ENCODE measurements around the gene NXPH2. TPM values are rescaled to one million over a fixed set of nuclear protein-coding genes. Genes with fewer than 3 reads are reported as not detected.

Gene NXPH2
- total RNA-seq, 1 experiment from 2014 or later = 0.94 TPM

- TF ChIP-seq, protein P1, sequence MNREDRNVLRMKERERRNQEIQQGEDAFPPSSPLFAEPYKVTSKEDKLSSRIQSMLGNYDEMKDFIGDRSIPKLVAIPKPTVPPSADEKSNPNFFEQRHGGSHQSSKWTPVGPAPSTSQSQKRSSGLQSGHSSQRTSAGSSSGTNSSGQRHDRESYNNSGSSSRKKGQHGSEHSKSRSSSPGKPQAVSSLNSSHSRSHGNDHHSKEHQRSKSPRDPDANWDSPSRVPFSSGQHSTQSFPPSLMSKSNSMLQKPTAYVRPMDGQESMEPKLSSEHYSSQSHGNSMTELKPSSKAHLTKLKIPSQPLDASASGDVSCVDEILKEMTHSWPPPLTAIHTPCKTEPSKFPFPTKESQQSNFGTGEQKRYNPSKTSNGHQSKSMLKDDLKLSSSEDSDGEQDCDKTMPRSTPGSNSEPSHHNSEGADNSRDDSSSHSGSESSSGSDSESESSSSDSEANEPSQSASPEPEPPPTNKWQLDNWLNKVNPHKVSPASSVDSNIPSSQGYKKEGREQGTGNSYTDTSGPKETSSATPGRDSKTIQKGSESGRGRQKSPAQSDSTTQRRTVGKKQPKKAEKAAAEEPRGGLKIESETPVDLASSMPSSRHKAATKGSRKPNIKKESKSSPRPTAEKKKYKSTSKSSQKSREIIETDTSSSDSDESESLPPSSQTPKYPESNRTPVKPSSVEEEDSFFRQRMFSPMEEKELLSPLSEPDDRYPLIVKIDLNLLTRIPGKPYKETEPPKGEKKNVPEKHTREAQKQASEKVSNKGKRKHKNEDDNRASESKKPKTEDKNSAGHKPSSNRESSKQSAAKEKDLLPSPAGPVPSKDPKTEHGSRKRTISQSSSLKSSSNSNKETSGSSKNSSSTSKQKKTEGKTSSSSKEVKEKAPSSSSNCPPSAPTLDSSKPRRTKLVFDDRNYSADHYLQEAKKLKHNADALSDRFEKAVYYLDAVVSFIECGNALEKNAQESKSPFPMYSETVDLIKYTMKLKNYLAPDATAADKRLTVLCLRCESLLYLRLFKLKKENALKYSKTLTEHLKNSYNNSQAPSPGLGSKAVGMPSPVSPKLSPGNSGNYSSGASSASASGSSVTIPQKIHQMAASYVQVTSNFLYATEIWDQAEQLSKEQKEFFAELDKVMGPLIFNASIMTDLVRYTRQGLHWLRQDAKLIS (CRISPR knock-in tag; IDR thresholded peaks at IDR 0.05; ENCODE audit: borderline replicate concordance) = no peak
- TF ChIP-seq, protein P2, sequence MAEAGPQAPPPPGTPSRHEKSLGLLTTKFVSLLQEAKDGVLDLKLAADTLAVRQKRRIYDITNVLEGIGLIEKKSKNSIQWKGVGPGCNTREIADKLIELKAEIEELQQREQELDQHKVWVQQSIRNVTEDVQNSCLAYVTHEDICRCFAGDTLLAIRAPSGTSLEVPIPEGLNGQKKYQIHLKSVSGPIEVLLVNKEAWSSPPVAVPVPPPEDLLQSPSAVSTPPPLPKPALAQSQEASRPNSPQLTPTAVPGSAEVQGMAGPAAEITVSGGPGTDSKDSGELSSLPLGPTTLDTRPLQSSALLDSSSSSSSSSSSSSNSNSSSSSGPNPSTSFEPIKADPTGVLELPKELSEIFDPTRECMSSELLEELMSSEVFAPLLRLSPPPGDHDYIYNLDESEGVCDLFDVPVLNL (CRISPR knock-in tag; IDR thresholded peaks at IDR 0.05; ENCODE audit: borderline replicate concordance, low read depth) = no peak
- no peak for TF ChIP-seq RELA (CRISPR knock-in tag; IDR thresholded peaks at IDR 0.05; ENCODE audit: borderline replicate concordance)
- TF ChIP-seq NFE2L1 (CRISPR knock-in tag; IDR thresholded peaks at IDR 0.05) = no peak
- no peak for TF ChIP-seq FOXJ3 (CRISPR knock-in tag; IDR thresholded peaks at IDR 0.05; ENCODE audit: borderline replicate concordance)
- no peak for TF ChIP-seq ZNF219 (CRISPR knock-in tag; IDR thresholded peaks at IDR 0.05; ENCODE audit: borderline replicate concordance)
- TF ChIP-seq ZNF396 (CRISPR knock-in tag; IDR thresholded peaks at IDR 0.05; ENCODE audit: borderline replicate concordance) = no peak
- TF ChIP-seq, protein P3, sequence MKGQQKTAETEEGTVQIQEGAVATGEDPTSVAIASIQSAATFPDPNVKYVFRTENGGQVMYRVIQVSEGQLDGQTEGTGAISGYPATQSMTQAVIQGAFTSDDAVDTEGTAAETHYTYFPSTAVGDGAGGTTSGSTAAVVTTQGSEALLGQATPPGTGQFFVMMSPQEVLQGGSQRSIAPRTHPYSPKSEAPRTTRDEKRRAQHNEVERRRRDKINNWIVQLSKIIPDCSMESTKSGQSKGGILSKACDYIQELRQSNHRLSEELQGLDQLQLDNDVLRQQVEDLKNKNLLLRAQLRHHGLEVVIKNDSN (CRISPR knock-in tag; IDR thresholded peaks at IDR 0.05) = no peak
- TF ChIP-seq, protein P4, sequence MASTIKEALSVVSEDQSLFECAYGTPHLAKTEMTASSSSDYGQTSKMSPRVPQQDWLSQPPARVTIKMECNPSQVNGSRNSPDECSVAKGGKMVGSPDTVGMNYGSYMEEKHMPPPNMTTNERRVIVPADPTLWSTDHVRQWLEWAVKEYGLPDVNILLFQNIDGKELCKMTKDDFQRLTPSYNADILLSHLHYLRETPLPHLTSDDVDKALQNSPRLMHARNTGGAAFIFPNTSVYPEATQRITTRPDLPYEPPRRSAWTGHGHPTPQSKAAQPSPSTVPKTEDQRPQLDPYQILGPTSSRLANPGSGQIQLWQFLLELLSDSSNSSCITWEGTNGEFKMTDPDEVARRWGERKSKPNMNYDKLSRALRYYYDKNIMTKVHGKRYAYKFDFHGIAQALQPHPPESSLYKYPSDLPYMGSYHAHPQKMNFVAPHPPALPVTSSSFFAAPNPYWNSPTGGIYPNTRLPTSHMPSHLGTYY (CRISPR knock-in tag; IDR thresholded peaks at IDR 0.05) = no peak
- no peak for TF ChIP-seq ZBTB21 (CRISPR knock-in tag; IDR thresholded peaks at IDR 0.05; ENCODE audit: borderline replicate concordance)
- TF ChIP-seq, protein P5, sequence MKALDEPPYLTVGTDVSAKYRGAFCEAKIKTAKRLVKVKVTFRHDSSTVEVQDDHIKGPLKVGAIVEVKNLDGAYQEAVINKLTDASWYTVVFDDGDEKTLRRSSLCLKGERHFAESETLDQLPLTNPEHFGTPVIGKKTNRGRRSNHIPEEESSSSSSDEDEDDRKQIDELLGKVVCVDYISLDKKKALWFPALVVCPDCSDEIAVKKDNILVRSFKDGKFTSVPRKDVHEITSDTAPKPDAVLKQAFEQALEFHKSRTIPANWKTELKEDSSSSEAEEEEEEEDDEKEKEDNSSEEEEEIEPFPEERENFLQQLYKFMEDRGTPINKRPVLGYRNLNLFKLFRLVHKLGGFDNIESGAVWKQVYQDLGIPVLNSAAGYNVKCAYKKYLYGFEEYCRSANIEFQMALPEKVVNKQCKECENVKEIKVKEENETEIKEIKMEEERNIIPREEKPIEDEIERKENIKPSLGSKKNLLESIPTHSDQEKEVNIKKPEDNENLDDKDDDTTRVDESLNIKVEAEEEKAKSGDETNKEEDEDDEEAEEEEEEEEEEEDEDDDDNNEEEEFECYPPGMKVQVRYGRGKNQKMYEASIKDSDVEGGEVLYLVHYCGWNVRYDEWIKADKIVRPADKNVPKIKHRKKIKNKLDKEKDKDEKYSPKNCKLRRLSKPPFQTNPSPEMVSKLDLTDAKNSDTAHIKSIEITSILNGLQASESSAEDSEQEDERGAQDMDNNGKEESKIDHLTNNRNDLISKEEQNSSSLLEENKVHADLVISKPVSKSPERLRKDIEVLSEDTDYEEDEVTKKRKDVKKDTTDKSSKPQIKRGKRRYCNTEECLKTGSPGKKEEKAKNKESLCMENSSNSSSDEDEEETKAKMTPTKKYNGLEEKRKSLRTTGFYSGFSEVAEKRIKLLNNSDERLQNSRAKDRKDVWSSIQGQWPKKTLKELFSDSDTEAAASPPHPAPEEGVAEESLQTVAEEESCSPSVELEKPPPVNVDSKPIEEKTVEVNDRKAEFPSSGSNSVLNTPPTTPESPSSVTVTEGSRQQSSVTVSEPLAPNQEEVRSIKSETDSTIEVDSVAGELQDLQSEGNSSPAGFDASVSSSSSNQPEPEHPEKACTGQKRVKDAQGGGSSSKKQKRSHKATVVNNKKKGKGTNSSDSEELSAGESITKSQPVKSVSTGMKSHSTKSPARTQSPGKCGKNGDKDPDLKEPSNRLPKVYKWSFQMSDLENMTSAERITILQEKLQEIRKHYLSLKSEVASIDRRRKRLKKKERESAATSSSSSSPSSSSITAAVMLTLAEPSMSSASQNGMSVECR (CRISPR knock-in tag; IDR thresholded peaks at IDR 0.05; ENCODE audit: borderline replicate concordance) = no peak
- no peak for TF ChIP-seq ZNF138 (CRISPR knock-in tag; conservative IDR thresholded peaks at IDR 0.05)
Measured at GRCh38 chr2:138637686-138638085, 142.5 kb downstream of the NXPH2 start (continued).

GRCh38 chr2:138637061-138637460 lies 143.1 kb downstream of the NXPH2 start:
- Mint-ChIP-seq H3K9me3 (peaks cover 23% of the 10 kb centered on the region), H3K4me1 (no peaks in the 10 kb centered on the region)

More at GRCh38 chr2:138637061-138637460, 143.1 kb downstream of the NXPH2 start:
- POLR2A ChIA-PET = no interaction called here
- ATAC-seq (no peak), DNase-seq (ENCODE audit: low spot score) (no peak)
- H3K36me3 Mint-ChIP-seq = peaks cover 8% of the 10 kb centered on the region
- CTCF ChIA-PET = no interaction called here
- no peak overlapping the region for H3K27ac Mint-ChIP-seq
- H3K27me3 Mint-ChIP-seq (ENCODE audit: low read depth) = no peaks in the 10 kb centered on the region
- TF ChIP-seq, protein P6, sequence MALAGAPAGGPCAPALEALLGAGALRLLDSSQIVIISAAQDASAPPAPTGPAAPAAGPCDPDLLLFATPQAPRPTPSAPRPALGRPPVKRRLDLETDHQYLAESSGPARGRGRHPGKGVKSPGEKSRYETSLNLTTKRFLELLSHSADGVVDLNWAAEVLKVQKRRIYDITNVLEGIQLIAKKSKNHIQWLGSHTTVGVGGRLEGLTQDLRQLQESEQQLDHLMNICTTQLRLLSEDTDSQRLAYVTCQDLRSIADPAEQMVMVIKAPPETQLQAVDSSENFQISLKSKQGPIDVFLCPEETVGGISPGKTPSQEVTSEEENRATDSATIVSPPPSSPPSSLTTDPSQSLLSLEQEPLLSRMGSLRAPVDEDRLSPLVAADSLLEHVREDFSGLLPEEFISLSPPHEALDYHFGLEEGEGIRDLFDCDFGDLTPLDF (CRISPR knock-in tag; IDR thresholded peaks at IDR 0.05) = no peak
- TF ChIP-seq, protein P1 (CRISPR knock-in tag; IDR thresholded peaks at IDR 0.05; ENCODE audit: borderline replicate concordance) = no peak
- TF ChIP-seq TEAD4 (CRISPR knock-in tag; IDR thresholded peaks at IDR 0.05) (no peak), FOXJ3 (CRISPR knock-in tag; IDR thresholded peaks at IDR 0.05; ENCODE audit: borderline replicate concordance) (no peak), ZNF416 (CRISPR knock-in tag; IDR thresholded peaks at IDR 0.05) (no peak)
- TF ChIP-seq, protein P7, sequence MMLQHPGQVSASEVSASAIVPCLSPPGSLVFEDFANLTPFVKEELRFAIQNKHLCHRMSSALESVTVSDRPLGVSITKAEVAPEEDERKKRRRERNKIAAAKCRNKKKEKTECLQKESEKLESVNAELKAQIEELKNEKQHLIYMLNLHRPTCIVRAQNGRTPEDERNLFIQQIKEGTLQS (CRISPR knock-in tag; conservative IDR thresholded peaks at IDR 0.05) = no peak
- H3K4me3 Mint-ChIP-seq = no peak overlapping the region

Measured in WTC11 (cell line).